Retinal pigment epithelial cell (primary cell): ENCODE measurements around the gene MRPS15.

Experiments
- DNase-seq: peaks from one replicate; pipeline ENCODE4 v3.0.0-alpha.2; 2010; ENCODE audit warnings: low read depth
- H3K4me3 ChIP-seq: 2 replicates; pipeline ENCODE4 v1.5.1; 2011; ENCODE audit warnings: mild to moderate bottlenecking, low read length, control low read depth, moderate library complexity
- TF ChIP-seq, protein P1 (sequence below): conservative IDR thresholded peaks from 2 replicates; pipeline ENCODE4 v1.5.1; 2011; ENCODE audit warnings: low read depth, low read length, control low read depth, inconsistent platforms

MRPS15 gene

DNA sequence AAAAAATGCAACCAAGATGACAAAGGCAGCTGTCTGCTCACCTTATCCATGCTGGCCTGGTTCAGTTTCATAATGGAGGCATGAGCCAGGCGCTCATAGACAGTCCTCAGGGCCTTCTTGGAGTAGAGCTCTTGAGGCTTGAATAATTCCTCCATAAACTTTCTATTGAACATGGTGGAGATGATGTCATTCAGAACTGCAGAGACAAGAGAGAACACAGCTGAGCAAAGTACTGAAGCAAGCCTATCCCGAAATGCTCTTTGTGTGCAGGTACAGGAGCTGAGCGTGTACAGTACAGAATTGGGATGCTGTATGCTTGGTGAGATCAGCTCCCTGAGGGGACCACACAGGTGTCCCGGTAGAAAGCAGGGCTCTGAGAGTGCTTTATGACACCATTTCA is 25.5 kb downstream of the MRPS15 start:
- TF ChIP-seq, protein P1, sequence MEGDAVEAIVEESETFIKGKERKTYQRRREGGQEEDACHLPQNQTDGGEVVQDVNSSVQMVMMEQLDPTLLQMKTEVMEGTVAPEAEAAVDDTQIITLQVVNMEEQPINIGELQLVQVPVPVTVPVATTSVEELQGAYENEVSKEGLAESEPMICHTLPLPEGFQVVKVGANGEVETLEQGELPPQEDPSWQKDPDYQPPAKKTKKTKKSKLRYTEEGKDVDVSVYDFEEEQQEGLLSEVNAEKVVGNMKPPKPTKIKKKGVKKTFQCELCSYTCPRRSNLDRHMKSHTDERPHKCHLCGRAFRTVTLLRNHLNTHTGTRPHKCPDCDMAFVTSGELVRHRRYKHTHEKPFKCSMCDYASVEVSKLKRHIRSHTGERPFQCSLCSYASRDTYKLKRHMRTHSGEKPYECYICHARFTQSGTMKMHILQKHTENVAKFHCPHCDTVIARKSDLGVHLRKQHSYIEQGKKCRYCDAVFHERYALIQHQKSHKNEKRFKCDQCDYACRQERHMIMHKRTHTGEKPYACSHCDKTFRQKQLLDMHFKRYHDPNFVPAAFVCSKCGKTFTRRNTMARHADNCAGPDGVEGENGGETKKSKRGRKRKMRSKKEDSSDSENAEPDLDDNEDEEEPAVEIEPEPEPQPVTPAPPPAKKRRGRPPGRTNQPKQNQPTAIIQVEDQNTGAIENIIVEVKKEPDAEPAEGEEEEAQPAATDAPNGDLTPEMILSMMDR, result no peak
- DNase-seq, result no peak
- H3K4me3 ChIP-seq, result no peak overlapping the region

DNA sequence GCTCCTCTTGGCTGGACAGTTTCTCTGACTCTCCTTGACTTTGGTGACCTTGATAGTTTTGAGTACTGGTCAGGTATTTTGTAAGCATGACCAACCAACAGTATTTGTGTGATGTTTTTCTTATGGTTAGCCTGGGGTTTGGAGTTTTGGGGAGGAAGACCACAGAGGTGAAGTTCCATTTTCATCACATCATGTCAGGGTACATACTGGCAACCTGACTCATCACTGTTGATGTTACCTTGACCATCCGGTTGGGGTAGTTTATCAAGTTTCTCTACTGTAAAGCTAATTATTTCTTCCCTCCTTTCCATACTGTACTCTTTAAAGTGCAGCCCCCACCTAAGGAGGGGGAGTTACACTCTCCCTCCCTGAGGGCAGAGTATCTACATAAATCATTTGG is 27.4 kb downstream of the MRPS15 start:
- DNase-seq, result no peak
- TF ChIP-seq, protein P1, result no peak
- H3K4me3 ChIP-seq, result no peak overlapping the region

DNA sequence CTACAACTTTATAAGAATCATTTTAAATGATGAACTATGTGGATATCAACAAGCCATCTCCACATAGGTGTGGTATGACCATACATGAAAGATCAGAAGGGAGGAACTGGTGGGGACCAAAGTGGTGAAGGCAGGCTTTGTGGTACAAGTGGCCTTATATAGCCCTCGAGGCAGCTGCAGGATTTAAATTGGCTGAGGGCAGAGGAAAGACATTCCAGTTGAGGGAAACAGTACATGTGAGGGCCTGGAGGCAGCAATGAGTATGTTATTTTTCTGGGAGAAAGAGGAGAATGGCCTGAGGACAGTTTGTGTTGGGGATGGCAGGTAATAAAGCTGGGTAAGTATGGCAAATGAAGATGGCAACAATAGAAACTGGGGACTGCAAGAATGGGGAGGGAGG is 31.1 kb downstream of the MRPS15 start:
- DNase-seq, result no peak
- TF ChIP-seq, protein P1, result no peak
- H3K4me3 ChIP-seq, result no peak overlapping the region

DNA sequence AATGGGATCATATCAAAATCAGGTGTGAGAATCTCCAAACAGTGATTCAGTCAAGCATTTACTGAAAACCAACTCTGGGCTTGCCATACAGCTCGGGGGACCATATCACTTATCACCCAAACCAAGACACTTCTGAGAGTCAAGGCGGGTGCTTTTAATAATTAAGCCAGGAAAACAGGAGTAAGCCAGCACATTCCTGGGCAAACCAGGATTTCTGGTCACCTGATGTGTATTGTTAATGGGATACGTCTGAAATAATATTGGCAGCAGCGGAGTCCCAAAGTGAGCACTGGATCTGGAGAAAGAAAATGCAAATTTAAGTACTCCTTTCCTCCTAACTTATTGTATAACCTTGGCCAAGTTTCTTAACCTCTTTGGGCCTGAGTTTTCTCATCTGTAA is 31.6 kb downstream of the MRPS15 start:
- DNase-seq, result no peak
- TF ChIP-seq, protein P1, result no peak
- no peak overlapping the region for H3K4me3 ChIP-seq

DNA sequence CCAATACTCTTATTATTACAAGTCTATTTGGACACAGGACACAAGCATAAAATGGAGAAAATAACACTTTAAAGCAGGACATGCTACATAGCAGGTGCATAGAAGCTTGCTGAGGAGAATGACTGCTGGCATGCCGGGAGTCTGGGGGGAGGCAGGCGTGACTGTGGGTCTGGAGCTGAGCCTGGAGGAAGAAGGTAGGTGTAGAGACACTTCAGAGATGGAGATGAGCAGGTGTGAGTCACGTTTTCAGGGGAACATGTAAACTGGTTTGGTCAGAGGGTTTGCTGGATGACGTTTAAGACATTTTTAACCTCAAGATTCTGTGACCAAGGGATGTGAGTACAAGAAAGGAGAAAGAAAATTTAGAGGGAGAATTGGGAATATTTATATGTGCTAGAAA is 38.4 kb downstream of the MRPS15 start:
- H3K4me3 ChIP-seq, result no peak overlapping the region
- TF ChIP-seq, protein P1, result no peak
- DNase-seq, result no peak

DNA sequence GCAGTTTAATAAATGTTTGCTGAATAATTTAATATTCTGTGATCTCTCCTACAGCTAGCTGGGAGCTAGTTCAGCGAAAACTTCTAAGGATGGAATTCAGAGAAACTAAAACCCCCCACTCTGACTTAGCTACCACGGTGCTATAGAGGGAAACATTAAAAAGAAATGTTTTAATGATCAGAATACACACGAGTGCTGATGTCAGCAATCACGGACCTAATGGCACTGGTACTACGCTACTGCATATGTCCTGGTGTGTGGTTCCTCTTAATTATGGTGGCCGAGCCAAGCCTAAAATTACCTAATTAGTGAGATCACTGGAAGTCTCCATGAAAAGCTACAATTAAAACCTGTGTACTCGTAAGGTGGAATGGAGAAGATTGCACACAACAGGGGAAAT is 42.5 kb downstream of the MRPS15 start:
- H3K4me3 ChIP-seq, result no peak overlapping the region
- no peak for DNase-seq
- TF ChIP-seq, protein P1, result no peak

DNA sequence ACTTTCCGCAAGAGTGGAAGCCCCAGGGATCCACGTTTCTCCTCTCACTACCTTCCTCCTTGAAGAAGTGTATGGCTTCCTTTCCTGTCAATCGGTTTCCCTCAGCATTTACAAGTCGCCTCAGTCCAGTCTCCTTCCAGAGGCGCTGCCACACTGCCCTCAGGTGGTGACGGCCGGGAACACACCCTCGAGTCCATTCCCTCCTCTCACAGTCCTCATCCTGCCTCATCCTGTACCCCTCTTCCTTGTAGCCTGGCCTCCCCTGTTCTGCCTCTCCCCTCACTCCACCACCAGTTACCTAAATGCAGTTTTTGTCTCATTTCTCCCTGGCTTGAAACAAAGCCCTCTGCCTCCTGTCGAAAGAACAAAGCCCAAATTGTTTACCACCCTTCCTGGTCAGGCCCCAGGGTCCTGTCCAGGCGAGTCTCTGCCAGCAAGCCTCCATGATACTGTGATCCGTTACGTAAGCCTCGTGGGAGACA is 43.3 kb downstream of the MRPS15 start:
- TF ChIP-seq, protein P1, result peak; percentile 97
- peak; percentile 27 for DNase-seq
- no peak overlapping the region for H3K4me3 ChIP-seq
